Neuronal stem cell (in vitro differentiated cells): ENCODE results near the gene PLA2G2D.

Source experiments
- DNase-seq: peaks from one replicate; pipeline ENCODE4 v3.0.0-alpha.2; 2013; ENCODE audit warnings: low spot score
- H2AFZ ChIP-seq: one replicate; pipeline ENCODE4 v1.6.1; 2013; ENCODE audit warnings: mild to moderate bottlenecking, low read length, inconsistent platforms
- H2AK5ac ChIP-seq: 2 replicates; pipeline ENCODE4 v1.6.1; 2013; ENCODE audit warnings: low read depth, mild to moderate bottlenecking, inconsistent platforms, low read length, moderate library complexity, mixed read lengths
- H2BK120ac ChIP-seq: 2 replicates; pipeline ENCODE4 v1.6.1; 2013; ENCODE audit warnings: low read depth, mild to moderate bottlenecking, inconsistent platforms, low read length, moderate library complexity, mixed read lengths
- H2BK12ac ChIP-seq: one replicate; pipeline ENCODE4 v1.6.1; 2013; ENCODE audit warnings: low read length, inconsistent platforms
- H2BK15ac ChIP-seq: 2 replicates; pipeline ENCODE4 v1.6.1; 2013; ENCODE audit warnings: mild to moderate bottlenecking, low read length, inconsistent platforms, mixed read lengths
- H2BK5ac ChIP-seq: one replicate; pipeline ENCODE4 v1.6.1; 2013; ENCODE audit warnings: inconsistent platforms, mild to moderate bottlenecking, low read length, moderate library complexity
- H3K14ac ChIP-seq: one replicate; pipeline ENCODE4 v1.6.1; 2013; ENCODE audit warnings: low read length, inconsistent platforms
- H3K18ac ChIP-seq: 2 replicates; pipeline ENCODE4 v1.6.1; 2013; ENCODE audit warnings: low read length, inconsistent platforms
- H3K23ac ChIP-seq: 2 replicates; pipeline ENCODE4 v1.6.1; 2013; ENCODE audit warnings: low read depth, mild to moderate bottlenecking, mixed read lengths, low read length, inconsistent platforms; ENCODE audit not compliant: poor library complexity
- H3K27ac ChIP-seq: replicated peaks from 3 replicates; pipeline ENCODE4 v1.5.1; 2013; ENCODE audit warnings: low read length, inconsistent platforms
- H3K27me3 ChIP-seq, 3 experiments: 2 replicates each; pipeline ENCODE4 v1.6.1; 2013; ENCODE audit warnings: low read length in 3 of 3, mild to moderate bottlenecking in 2 of 3, inconsistent platforms in 1 of 3, low read depth in 1 of 3, mixed read lengths in 1 of 3, moderate library complexity in 1 of 3; ENCODE audit not compliant: control insufficient read depth in 3 of 3, insufficient read depth in 3 of 3
- H3K36me3 ChIP-seq, 2 donors: replicated peaks in 1 of 2; 2 replicates each; pipeline ENCODE4 v1.6.1; 2013; ENCODE audit warnings: low read length in 2 of 2; ENCODE audit not compliant: control insufficient read depth in 2 of 2, insufficient read depth in 2 of 2
- H3K4ac ChIP-seq: 2 replicates; pipeline ENCODE4 v1.6.1; 2013; ENCODE audit warnings: inconsistent platforms, mild to moderate bottlenecking, low read length, moderate library complexity
- H3K4me1 ChIP-seq, 2 donors: 1 replicate in 1 of 2; 2 replicates in 1 of 2; pipeline ENCODE4 v1.6.1; 2013; ENCODE audit warnings: low read length in 2 of 2, low read depth in 1 of 2; ENCODE audit not compliant: control insufficient read depth in 2 of 2, insufficient read depth in 1 of 2
- H3K4me2 ChIP-seq: one replicate; pipeline ENCODE4 v1.6.1; 2013; ENCODE audit warnings: mild to moderate bottlenecking, low read length, inconsistent platforms; ENCODE audit not compliant: insufficient read depth, poor library complexity, severe bottlenecking
- H3K4me3 ChIP-seq, 2 donors: 2 replicates each; pipeline ENCODE4 v1.5.1; 2013; ENCODE audit warnings: low read length in 2 of 2, mild to moderate bottlenecking in 2 of 2, inconsistent platforms in 1 of 2, moderate library complexity in 1 of 2
- H3K79me1 ChIP-seq: one replicate; pipeline ENCODE4 v1.6.1; 2013; ENCODE audit warnings: low read depth, mild to moderate bottlenecking, inconsistent platforms, low read length, moderate library complexity
- H3K9ac ChIP-seq: one replicate; pipeline ENCODE4 v1.6.1; 2013; ENCODE audit warnings: mild to moderate bottlenecking, low read depth, low read length, inconsistent platforms; ENCODE audit not compliant: poor library complexity
- H3K9me3 ChIP-seq, 2 donors: replicated peaks in 1 of 2; 2 replicates each; pipeline versions ENCODE3 to v1.6.1; 2013; ENCODE audit warnings: low read length in 2 of 2, mild to moderate bottlenecking in 2 of 2, inconsistent platforms in 1 of 2, low read depth in 1 of 2, mixed read lengths in 1 of 2, moderate library complexity in 1 of 2; ENCODE audit not compliant: control insufficient read depth in 2 of 2, insufficient read depth in 1 of 2
- H4K8ac ChIP-seq: one replicate; pipeline ENCODE4 v1.6.1; 2013; ENCODE audit warnings: low read depth, mild to moderate bottlenecking, inconsistent platforms, low read length, moderate library complexity
- H4K91ac ChIP-seq: one replicate; pipeline ENCODE4 v1.6.1; 2013; ENCODE audit warnings: low read length, low read depth, mild to moderate bottlenecking, inconsistent platforms; ENCODE audit not compliant: poor library complexity
- WGBS, 2 donors: extraction: QIAGEN DNeasy Blood & Tissue Kit; methylation state at CpG; one replicate each; pipeline ENCODE4 v1.1.7; 2013; ENCODE audit warnings: missing lambda C conversion rate in 2 of 2, mixed read lengths in 1 of 2; ENCODE audit not compliant: insufficient read length in 2 of 2, insufficient replicate concordance in 1 of 2; ENCODE audit errors: extremely low coverage in 2 of 2; 5-methylcytosine and 5-hydroxymethylcytosine counted together

PLA2G2D gene

GRCh38 chr1:20120796-20121195, 1.5 kb upstream of the PLA2G2D start:
- no peaks in the 10 kb centered on the region for H3K79me1 ChIP-seq
- H3K9me3 ChIP-seq, result no peaks in the 10 kb centered on the region
- no peak for DNase-seq
- H2BK5ac ChIP-seq, result no peak overlapping the region
- no peak overlapping the region for H3K9ac ChIP-seq
- peak overlapping the region; percentile 8 for H3K18ac ChIP-seq
- no peaks in the 10 kb centered on the region for H3K36me3 ChIP-seq
- H4K8ac ChIP-seq, result no peak overlapping the region
- no peak overlapping the region for H3K14ac ChIP-seq
- H3K4ac ChIP-seq, result no peak overlapping the region
- H3K4me1 ChIP-seq, result peaks cover 2% of the 10 kb centered on the region in 2 donors
- no peak overlapping the region for H2BK12ac ChIP-seq
- no peak overlapping the region for H2AFZ ChIP-seq
- H2BK120ac ChIP-seq, result no peak overlapping the region
- no peak overlapping the region for H3K27ac ChIP-seq
- no peaks in the 10 kb centered on the region for H3K27me3 ChIP-seq
- H2BK15ac ChIP-seq, result no peak overlapping the region
- no peak overlapping the region for H3K4me2 ChIP-seq
- no CpG with 5 or more reads among the region's 4 CpGs for WGBS, 2 donors
- no peak overlapping the region for H3K4me3 ChIP-seq
- no peak overlapping the region for H3K23ac ChIP-seq
- no peak overlapping the region for H2AK5ac ChIP-seq
- no peak overlapping the region for H4K91ac ChIP-seq

GRCh38 chr1:20117236-20117635, 2.1 kb downstream of the PLA2G2D start:
- Histone ChIP-seq H3K79me1 (no peaks in the 10 kb centered on the region), H3K14ac (no peak overlapping the region), H3K27ac (no peak overlapping the region), H2BK120ac (no peak overlapping the region), H4K91ac (no peak overlapping the region), H2AFZ (no peak overlapping the region), H3K4ac (no peak overlapping the region), H3K23ac (no peak overlapping the region), H3K4me1 (no peaks in the 10 kb centered on the region), H3K9me3 (no peaks in the 10 kb centered on the region), H2BK12ac (no peak overlapping the region), H3K4me3 (no peak overlapping the region), H2BK5ac (no peak overlapping the region), H2BK15ac (no peak overlapping the region), H3K27me3 (no peaks in the 10 kb centered on the region), H2AK5ac (no peak overlapping the region), H4K8ac (no peak overlapping the region), H3K9ac (no peak overlapping the region), H3K18ac (no peak overlapping the region), H3K4me2 (no peak overlapping the region), H3K36me3 (no peaks in the 10 kb centered on the region)
- no peak for DNase-seq

- H3K9me3 ChIP-seq, result no peaks in the 10 kb centered on the region
- H3K9ac ChIP-seq, result no peak overlapping the region
- no peak overlapping the region for H2BK120ac ChIP-seq
- no peaks in the 10 kb centered on the region for H3K4me1 ChIP-seq
- no CpG with 5 or more reads among the region's 7 CpGs for WGBS, 2 donors
- no peak overlapping the region for H3K4ac ChIP-seq
- H2BK5ac ChIP-seq, result no peak overlapping the region
- H2BK15ac ChIP-seq, result no peak overlapping the region
- H3K27ac ChIP-seq, result no peak overlapping the region
- H3K14ac ChIP-seq, result no peak overlapping the region
- DNase-seq, result no peak
- H3K79me1 ChIP-seq, result no peaks in the 10 kb centered on the region
- H4K91ac ChIP-seq, result no peak overlapping the region
- H2BK12ac ChIP-seq, result no peak overlapping the region
- no peak overlapping the region for H3K4me3 ChIP-seq
- H3K27me3 ChIP-seq, result no peaks in the 10 kb centered on the region
- no peak overlapping the region for H3K18ac ChIP-seq
- no peak overlapping the region for H3K4me2 ChIP-seq
- H3K36me3 ChIP-seq, result no peaks in the 10 kb centered on the region
- H2AK5ac ChIP-seq, result no peak overlapping the region
- H3K23ac ChIP-seq, result no peak overlapping the region
- H2AFZ ChIP-seq, result no peak overlapping the region
- no peak overlapping the region for H4K8ac ChIP-seq
Measured at GRCh38 chr1:20115916-20116315, 3.4 kb downstream of the PLA2G2D start.

- Histone ChIP-seq H2AK5ac (no peak overlapping the region), H3K4me2 (no peak overlapping the region), H3K9me3 (no peaks in the 10 kb centered on the region), H2BK12ac (no peak overlapping the region), H4K91ac (no peak overlapping the region), H3K4ac (no peak overlapping the region), H3K14ac (no peak overlapping the region), H4K8ac (no peak overlapping the region), H2AFZ (no peak overlapping the region), H3K79me1 (no peaks in the 10 kb centered on the region), H3K18ac (no peak overlapping the region), H2BK120ac (no peak overlapping the region), H2BK5ac (no peak overlapping the region), H3K27ac (no peak overlapping the region), H3K23ac (no peak overlapping the region), H3K27me3 (no peaks in the 10 kb centered on the region), H3K9ac (no peak overlapping the region), H2BK15ac (no peak overlapping the region), H3K36me3 (no peaks in the 10 kb centered on the region), H3K4me3 (no peak overlapping the region), H3K4me1 (no peaks in the 10 kb centered on the region)
- no CpG with 5 or more reads among the region's 4 CpGs for WGBS, 2 donors
- no peak for DNase-seq
Measured at GRCh38 chr1:20115479-20115878, 3.9 kb downstream of the PLA2G2D start.
